ENCODE data around the gene VGLL3. TPM values are rescaled to one million over a fixed set of nuclear protein-coding genes. Genes with fewer than 3 reads are reported as not detected.

Gene VGLL3
- total and polyA plus RNA-seq, 9 donors = 7.7 to 36.3 (median 20.4) TPM

DNA sequence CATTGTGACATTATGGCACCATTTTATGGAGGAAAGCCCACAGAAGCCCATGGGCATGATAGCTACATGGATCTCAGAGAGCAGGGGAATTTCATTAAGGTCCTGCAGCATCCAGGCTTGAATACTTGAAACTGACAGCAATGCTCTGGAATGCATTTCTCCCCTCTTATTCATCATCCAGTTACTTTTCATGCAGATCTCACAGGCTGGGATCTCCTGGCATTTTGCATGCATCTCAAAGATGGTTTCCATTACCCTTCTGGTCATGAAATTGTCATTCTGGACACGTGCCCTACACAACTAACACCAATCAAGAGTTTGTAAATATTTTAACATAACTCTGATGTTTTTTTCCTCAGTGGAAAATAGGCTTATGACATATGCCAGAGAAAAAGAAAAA is 32.4 kb downstream of the VGLL3 start:
- no peak for DNase-seq
- no peak overlapping the region for H3K27ac ChIP-seq
- H3K4me3 ChIP-seq = no peak overlapping the region
- intact Hi-C loops (cut with DNase I) = no loop called here
- H3K36me3 ChIP-seq = no peaks in the 10 kb centered on the region
- no peaks in the 10 kb centered on the region for H3K27me3 ChIP-seq
- no peaks in the 10 kb centered on the region for H3K4me1 ChIP-seq (ENCODE audit: insufficient read depth)
- H3K9me3 ChIP-seq = no peaks in the 10 kb centered on the region
- WGBS, 3 donors = 70 to 71% (median 71%) methylated on average over 1 of the region's 1 CpG
- TF ChIP-seq POLR2A (IDR thresholded peaks at IDR 0.05) (no peak), EP300 (IDR thresholded peaks at IDR 0.05) (no peak)
- TF ChIP-seq, protein P1, sequence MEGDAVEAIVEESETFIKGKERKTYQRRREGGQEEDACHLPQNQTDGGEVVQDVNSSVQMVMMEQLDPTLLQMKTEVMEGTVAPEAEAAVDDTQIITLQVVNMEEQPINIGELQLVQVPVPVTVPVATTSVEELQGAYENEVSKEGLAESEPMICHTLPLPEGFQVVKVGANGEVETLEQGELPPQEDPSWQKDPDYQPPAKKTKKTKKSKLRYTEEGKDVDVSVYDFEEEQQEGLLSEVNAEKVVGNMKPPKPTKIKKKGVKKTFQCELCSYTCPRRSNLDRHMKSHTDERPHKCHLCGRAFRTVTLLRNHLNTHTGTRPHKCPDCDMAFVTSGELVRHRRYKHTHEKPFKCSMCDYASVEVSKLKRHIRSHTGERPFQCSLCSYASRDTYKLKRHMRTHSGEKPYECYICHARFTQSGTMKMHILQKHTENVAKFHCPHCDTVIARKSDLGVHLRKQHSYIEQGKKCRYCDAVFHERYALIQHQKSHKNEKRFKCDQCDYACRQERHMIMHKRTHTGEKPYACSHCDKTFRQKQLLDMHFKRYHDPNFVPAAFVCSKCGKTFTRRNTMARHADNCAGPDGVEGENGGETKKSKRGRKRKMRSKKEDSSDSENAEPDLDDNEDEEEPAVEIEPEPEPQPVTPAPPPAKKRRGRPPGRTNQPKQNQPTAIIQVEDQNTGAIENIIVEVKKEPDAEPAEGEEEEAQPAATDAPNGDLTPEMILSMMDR (IDR thresholded peaks at IDR 0.05) = no peak

DNA sequence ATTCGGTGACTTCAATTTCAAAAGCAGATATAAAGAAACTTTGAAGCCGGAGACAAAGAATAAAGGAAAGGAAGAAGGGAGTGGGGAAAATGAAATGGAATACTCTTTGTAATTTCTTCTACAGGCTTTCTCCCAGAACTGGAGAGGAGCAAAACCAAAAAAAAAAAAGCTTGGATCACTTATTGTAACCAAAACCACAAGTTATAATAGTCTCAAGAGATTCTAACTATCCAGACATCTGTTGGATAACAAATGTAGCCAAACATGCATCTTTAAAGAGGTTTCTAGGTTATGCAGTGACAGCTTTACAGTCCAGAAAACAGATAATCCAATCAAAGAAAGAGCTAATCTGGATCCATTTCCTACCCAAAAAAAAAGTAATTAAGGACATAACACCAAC is 36.2 kb downstream of the VGLL3 start:
- H3K27ac ChIP-seq = no peak overlapping the region

DNA sequence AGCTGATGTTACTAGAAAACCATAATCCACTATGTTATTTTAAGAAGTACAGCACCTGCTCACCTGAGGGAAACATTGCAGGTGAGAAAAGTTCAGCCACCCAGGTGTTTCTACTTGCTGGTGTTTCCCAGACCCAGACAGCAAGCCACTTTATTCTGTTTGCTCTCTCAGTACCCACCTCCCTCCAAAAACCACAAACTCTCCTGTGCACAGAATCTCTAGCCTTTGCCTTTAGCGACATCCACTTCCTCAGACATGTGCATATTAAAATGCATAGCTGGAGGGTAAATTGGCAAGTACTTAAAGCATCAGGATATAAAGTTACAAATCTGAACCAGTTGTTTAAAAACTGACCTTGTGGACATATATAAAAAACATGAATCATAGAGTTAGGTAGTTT is 36.7 kb downstream of the VGLL3 start:
- DNase-seq = no peak
- Histone ChIP-seq H3K9me3 (no peaks in the 10 kb centered on the region), H3K4me1 (ENCODE audit: insufficient read depth) (no peaks in the 10 kb centered on the region), H3K36me3 (no peaks in the 10 kb centered on the region), H3K27me3 (no peaks in the 10 kb centered on the region), H3K27ac (no peak overlapping the region), H3K4me3 (no peak overlapping the region)
- 95 to 100% (median 97%) methylated on average over 1 of the region's 1 CpG for WGBS, 3 donors
- TF ChIP-seq POLR2A (IDR thresholded peaks at IDR 0.05) = no peak
- TF ChIP-seq, protein P1 (IDR thresholded peaks at IDR 0.05) = no peak
- TF ChIP-seq EP300 (IDR thresholded peaks at IDR 0.05) = no peak
- intact Hi-C loops (cut with DNase I) = no loop called here

More for the DNA sequence above, 36.2 kb downstream of the VGLL3 start:
- Histone ChIP-seq H3K9me3 (no peaks in the 10 kb centered on the region), H3K4me3 (no peak overlapping the region), H3K36me3 (no peaks in the 10 kb centered on the region), H3K4me1 (ENCODE audit: insufficient read depth) (no peaks in the 10 kb centered on the region), H3K27me3 (no peaks in the 10 kb centered on the region)
- TF ChIP-seq POLR2A (IDR thresholded peaks at IDR 0.05) = no peak
- TF ChIP-seq, protein P1 (IDR thresholded peaks at IDR 0.05) = no peak
- TF ChIP-seq EP300 (IDR thresholded peaks at IDR 0.05) = no peak
- no peak for DNase-seq
- WGBS, 3 donors = 89 to 95% (median 95%) methylated on average over 2 of the region's 2 CpGs
- intact Hi-C loops (cut with DNase I) = no loop called here

- no peaks in the 10 kb centered on the region for H3K4me1 ChIP-seq (ENCODE audit: insufficient read depth)
Measured at GRCh38 chr3:86951322-86951721, 39.6 kb downstream of the VGLL3 start.

More at GRCh38 chr3:86951322-86951721, 39.6 kb downstream of the VGLL3 start:
- Histone ChIP-seq H3K27me3 (no peaks in the 10 kb centered on the region), H3K9me3 (no peaks in the 10 kb centered on the region), H3K4me3 (no peak overlapping the region), H3K36me3 (no peaks in the 10 kb centered on the region), H3K27ac (no peak overlapping the region)
- intact Hi-C loops (cut with DNase I) = no loop called here
- no peak for TF ChIP-seq EP300 (IDR thresholded peaks at IDR 0.05)
- TF ChIP-seq, protein P1 (IDR thresholded peaks at IDR 0.05) = no peak
- TF ChIP-seq POLR2A (IDR thresholded peaks at IDR 0.05) = no peak
- DNase-seq = no peak
